H1 (cell line): ENCODE data around the gene ENDOD1. TPM values are rescaled to one million over a fixed set of nuclear protein-coding genes. Genes with fewer than 3 reads are reported as not detected.

Source experiments
- CTCF ChIA-PET: fragments of 300-600 bp; sonication (Branson Sonifier 250); formaldehyde crosslinking; loops from one replicate; lab custom pipeline; 2021; ENCODE audit not compliant: partially characterized antibody; lab: Charles Lee
- POLR2A ChIA-PET: fragments of 300-600 bp; sonication (Branson Sonifier 250); formaldehyde crosslinking; loops from one replicate; lab custom pipeline; 2021; ENCODE audit warnings: inconsistent platforms; ENCODE audit not compliant: partially characterized antibody; lab: Charles Lee
- DNase-seq, 2 experiments: peaks; one replicate each; pipeline versions ENCODE4 v3.0.0 to v3.0.0-alpha.2; 2010 to 2022; ENCODE audit warnings: low spot score in 2 of 2, low read depth in 1 of 2, mixed read lengths in 1 of 2
- FAIRE-seq: peaks from 2 replicates; lab custom pipeline; 2011; peaks lifted over from hg19 to GRCh38; lab: Jason Lieb, UNC
- H2AFZ ChIP-seq: 2 replicates; pipeline ENCODE4 v1.8.1; 2012; ENCODE audit warnings: low read length, inconsistent platforms
- H2AK5ac ChIP-seq: 2 replicates; pipeline ENCODE4 v1.6.1; 2013; ENCODE audit warnings: low read depth, low read length
- H2BK120ac ChIP-seq: replicated peaks from 2 replicates; pipeline ENCODE3; 2013; ENCODE audit warnings: low read depth, low read length, inconsistent platforms
- H2BK12ac ChIP-seq: 2 replicates; pipeline ENCODE4 v1.6.1; 2013; ENCODE audit warnings: low read depth, low read length
- H2BK15ac ChIP-seq: 2 replicates; pipeline ENCODE4 v1.6.1; 2013; ENCODE audit warnings: low read length
- H2BK20ac ChIP-seq: 2 replicates; pipeline ENCODE4 v1.6.1; 2013; ENCODE audit warnings: low read length
- H2BK5ac ChIP-seq: 2 replicates; pipeline ENCODE4 v1.6.1; 2013; ENCODE audit warnings: low read depth, low read length
- H3K14ac ChIP-seq: 2 replicates; pipeline ENCODE4 v1.6.1; 2013; ENCODE audit warnings: inconsistent platforms; ENCODE audit not compliant: insufficient read length
- H3K18ac ChIP-seq: 2 replicates; pipeline ENCODE4 v1.6.1; 2013; ENCODE audit warnings: low read length; ENCODE audit errors: extremely low read depth
- H3K23ac ChIP-seq: 2 replicates; pipeline ENCODE4 v1.6.1; 2013; ENCODE audit warnings: inconsistent platforms; ENCODE audit not compliant: insufficient read length
- H3K23me2 ChIP-seq: 2 replicates; pipeline ENCODE4 v1.6.1; 2013; ENCODE audit warnings: low read depth, low read length
- H3K27ac ChIP-seq: 2 replicates; pipeline ENCODE4 v1.6.1; 2011; ENCODE audit warnings: low read depth, low read length, inconsistent platforms
- H3K27me3 ChIP-seq, 4 experiments: replicated peaks in 1 of 4; 1 replicate in 1 of 4; 2 replicates in 3 of 4; pipeline versions ENCODE4 v1.6.1 to v1.8.1; 2011 to 2013; ENCODE audit warnings: low read length in 3 of 4, mild to moderate bottlenecking in 3 of 4, inconsistent platforms in 2 of 4, mixed read lengths in 2 of 4, moderate library complexity in 1 of 4; ENCODE audit not compliant: control insufficient read depth in 3 of 4, insufficient read depth in 3 of 4; ENCODE audit errors: extremely low read depth in 1 of 4
- H3K36me3 ChIP-seq, 4 experiments: 2 replicates each; pipeline versions ENCODE4 v1.6.1 to v1.8.1; 2011 to 2013; ENCODE audit warnings: mild to moderate bottlenecking in 4 of 4, low read length in 3 of 4, moderate library complexity in 2 of 4, control low read depth in 1 of 4, inconsistent platforms in 1 of 4; ENCODE audit not compliant: insufficient read depth in 4 of 4, control insufficient read depth in 2 of 4
- H3K4ac ChIP-seq: replicated peaks from 2 replicates; pipeline ENCODE3; 2013; ENCODE audit warnings: low read length, low read depth, mixed read lengths, inconsistent platforms; ENCODE audit not compliant: insufficient read length
- H3K4me1 ChIP-seq, 4 experiments: replicated peaks in 1 of 4; 1 replicate in 1 of 4; 2 replicates in 3 of 4; pipeline versions ENCODE4 v1.6.1 to v1.8.1; 2011 to 2013; ENCODE audit warnings: low read length in 3 of 4, inconsistent platforms in 2 of 4, mixed read lengths in 1 of 4; ENCODE audit not compliant: insufficient read depth in 4 of 4, control insufficient read depth in 3 of 4
- H3K4me2 ChIP-seq, 2 experiments: 2 replicates each; pipeline versions ENCODE4 v1.6.1 to v1.8.1; 2011 to 2013; ENCODE audit warnings: low read depth in 2 of 2, low read length in 2 of 2, control low read depth in 1 of 2, inconsistent platforms in 1 of 2, mild to moderate bottlenecking in 1 of 2; ENCODE audit not compliant: insufficient read depth in 1 of 2
- H3K4me3 ChIP-seq, 4 experiments: fragments of 200-600, 300-600 bp in 1 of 4; sonication (generic), shearing (Covaris generic), sonication (Bioruptor Twin) in 1 of 4; 2 replicates each; pipeline versions ENCODE4 v1.5.1 to v1.8.1; 2011 to 2016; ENCODE audit warnings: low read length in 4 of 4, low read depth in 3 of 4, control low read depth in 2 of 4, inconsistent platforms in 2 of 4, mild to moderate bottlenecking in 2 of 4, mixed read lengths in 1 of 4, moderate library complexity in 1 of 4; ENCODE audit not compliant: insufficient read depth in 2 of 4; ENCODE audit errors: extremely low read depth in 1 of 4
- H3K56ac ChIP-seq: replicated peaks from 2 replicates; pipeline ENCODE3; 2013; ENCODE audit warnings: low read depth, mild to moderate bottlenecking, mixed read lengths, low read length, inconsistent platforms; ENCODE audit not compliant: insufficient read length
- H3K79me1 ChIP-seq: 2 replicates; pipeline ENCODE4 v1.6.1; 2013; ENCODE audit warnings: low read depth, low read length, control low read depth
- H3K79me2 ChIP-seq, 2 experiments: 2 replicates each; pipeline versions ENCODE4 v1.6.1 to v1.8.1; 2012 to 2013; ENCODE audit warnings: low read length in 2 of 2, mild to moderate bottlenecking in 2 of 2, inconsistent platforms in 1 of 2; ENCODE audit not compliant: insufficient read depth in 2 of 2, control insufficient read depth in 1 of 2
- H3K9ac ChIP-seq, 4 experiments: replicated peaks in 1 of 4; 1 replicate in 1 of 4; 2 replicates in 3 of 4; pipeline versions ENCODE4 v1.6.1 to v1.8.1; 2011 to 2013; ENCODE audit warnings: low read depth in 3 of 4, low read length in 3 of 4, control low read depth in 2 of 4, mild to moderate bottlenecking in 2 of 4, moderate library complexity in 2 of 4, inconsistent platforms in 1 of 4; ENCODE audit errors: extremely low read depth in 1 of 4
- H3K9me3 ChIP-seq, 2 experiments: 2 replicates each; pipeline versions ENCODE4 v1.6.1 to v1.8.1; 2012 to 2013; ENCODE audit warnings: mild to moderate bottlenecking in 2 of 2, moderate library complexity in 2 of 2, control low read depth in 1 of 2, inconsistent platforms in 1 of 2, low read depth in 1 of 2, low read length in 1 of 2, mixed read lengths in 1 of 2; ENCODE audit not compliant: insufficient read depth in 2 of 2
- H4K20me1 ChIP-seq, 2 experiments: replicated peaks in 1 of 2; 2 replicates each; pipeline versions ENCODE3 to v1.8.1; 2011 to 2013; ENCODE audit warnings: inconsistent platforms in 2 of 2, low read length in 2 of 2, mild to moderate bottlenecking in 1 of 2; ENCODE audit not compliant: insufficient read depth in 2 of 2, control insufficient read depth in 1 of 2
- H4K5ac ChIP-seq: 2 replicates; pipeline ENCODE4 v1.6.1; 2013; ENCODE audit warnings: low read length, low read depth, mixed read lengths, inconsistent platforms; ENCODE audit not compliant: insufficient read length
- H4K8ac ChIP-seq: 2 replicates; pipeline ENCODE4 v1.8.0; 2013; ENCODE audit warnings: mild to moderate bottlenecking, moderate library complexity, low read length, inconsistent platforms; ENCODE audit not compliant: insufficient read depth; ENCODE audit errors: extremely low read depth
- H4K91ac ChIP-seq: replicated peaks from 2 replicates; pipeline ENCODE3; 2013; ENCODE audit warnings: low read length, mixed read lengths, inconsistent platforms; ENCODE audit not compliant: insufficient read length
- ASH2L ChIP-seq: fragments of 200-600, 300-600 bp; sonication (generic); IDR thresholded peaks from one replicate; pipeline ENCODE4 v1.7.1; 2017; ENCODE audit warnings: low read length
- CTBP2 ChIP-seq: IDR thresholded peaks from 2 replicates; pipeline ENCODE4 v1.7.0; 2011; ENCODE audit warnings: borderline replicate concordance, mild to moderate bottlenecking, moderate library complexity, mixed read lengths, low read length; ENCODE audit not compliant: insufficient read depth, insufficient read length
- EZH2 ChIP-seq: fragments of 200-600 bp; sonication (generic); IDR thresholded peaks from 2 replicates; pipeline ENCODE4 v1.7.1; 2012; ENCODE audit warnings: low read depth, mild to moderate bottlenecking, moderate library complexity, low read length, inconsistent platforms; ENCODE audit not compliant: severe bottlenecking
- SUZ12 ChIP-seq: fragments of 200-600 bp; sonication (generic); IDR thresholded peaks from 2 replicates; pipeline ENCODE4 v1.6.1; 2012; ENCODE audit warnings: mild to moderate bottlenecking, inconsistent platforms, low read length, moderate library complexity, mixed read lengths
- WGBS, 2 experiments: shearing (Covaris generic) in 1 of 2; methylation state at CpG; one replicate each; pipeline versions ENCODE4 v1.1.6 to v1.1.7; 2013 to 2015; ENCODE audit warnings: low lambda C conversion rate in 2 of 2, mixed read lengths in 2 of 2, inconsistent platforms in 1 of 2, low coverage in 1 of 2, missing lambda C conversion rate in 1 of 2; ENCODE audit not compliant: insufficient replicate concordance in 2 of 2, insufficient coverage in 1 of 2, insufficient read length in 1 of 2; ENCODE audit errors: extremely low coverage in 1 of 2, missing lambda C conversion rate in 1 of 2; 5-methylcytosine and 5-hydroxymethylcytosine counted together
- polyA plus RNA-seq, 7 experiments: library from polyadenylated mRNA; depleted of rRNA in 3 of 7; stranded (reverse) in 5 of 7; unstranded in 2 of 7; fragments of >200 nt in 5 of 7; fragments of 200-250 nt in 2 of 7; gene quantifications; 1 replicate in 5 of 7; 2 replicates in 1 of 7; 4 replicates in 1 of 7; pipeline versions ENCODE4 v1.2.1 to v1.2.3, GENCODE V29; 2011 to 2013; ENCODE audit warnings: missing spikeins in 2 of 7, mixed read lengths in 2 of 7
- total RNA-seq: library from RNA; stranded (reverse); fragmentation: NEBNext Ultra II Directional; extraction: Animal tissue kit (Norgen Biotek cat#: 25700); gene quantifications from 2 replicates; pipeline ENCODE4 v1.2.1, GENCODE V29; 2021
- TF ChIP-seq, protein P1 (sequence below), 3 experiments: IDR thresholded peaks; 1 replicate in 2 of 3; 2 replicates in 1 of 3; pipeline versions ENCODE4 v1.5.1 to v1.6.1; 2011; ENCODE audit warnings: low read length in 3 of 3, mild to moderate bottlenecking in 3 of 3, inconsistent platforms in 2 of 3, low read depth in 1 of 3, moderate library complexity in 1 of 3; ENCODE audit not compliant: insufficient read depth in 1 of 3; ENCODE audit errors: control extremely low read depth in 1 of 3
- TF ChIP-seq, protein P2 (sequence below): IDR thresholded peaks from 2 replicates; pipeline ENCODE4 v1.6.1; 2012; ENCODE audit warnings: low read length, inconsistent platforms
- TF ChIP-seq, protein P3 (sequence below): IDR thresholded peaks from 2 replicates; pipeline ENCODE4 v1.6.1; 2012; ENCODE audit warnings: inconsistent platforms

Gene ENDOD1
- total and polyA plus RNA-seq, 2 of the 8 experiments (the other 6 are each of a cell fraction or from before 2014, with no cell fraction given): 1.2 to 2.5 TPM

DNA sequence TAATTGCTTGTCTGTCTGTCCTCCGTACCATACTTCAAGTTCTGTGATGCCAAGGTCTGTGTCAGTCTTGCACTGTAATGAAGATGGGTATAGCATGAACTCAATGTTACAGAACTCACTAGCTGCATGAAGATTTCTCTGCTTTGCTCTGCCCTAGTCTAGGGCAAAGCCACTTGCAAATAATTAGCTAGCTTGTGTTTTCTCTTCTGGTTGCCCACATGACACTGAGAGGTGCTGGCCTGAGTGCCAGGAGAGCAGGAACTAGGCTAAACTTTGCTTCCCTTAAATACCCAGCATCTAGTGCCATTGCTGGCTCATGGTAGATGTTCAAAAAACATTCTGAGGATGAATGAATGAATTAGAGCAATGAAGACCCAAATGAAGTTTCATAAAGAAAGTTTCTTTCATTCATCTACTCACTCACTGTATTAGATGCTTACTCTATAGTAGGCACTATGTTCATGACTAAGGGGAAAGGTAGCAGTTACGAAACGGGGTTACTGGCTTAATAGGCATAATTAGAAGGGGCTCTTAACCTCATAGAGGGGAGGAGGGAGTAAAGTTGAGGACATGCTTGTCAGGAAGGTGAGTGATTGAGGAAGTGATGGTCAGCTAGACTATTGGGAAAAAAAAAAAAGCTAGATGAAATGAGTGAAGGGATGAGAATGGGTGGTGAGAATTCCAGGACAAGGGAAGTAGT, 4.4 kb upstream of the ENDOD1 start:
- Histone ChIP-seq H3K79me2 (no peaks in the 10 kb centered on the region), H3K27ac (no peak overlapping the region), H4K91ac (no peak overlapping the region), H3K27me3 (peaks cover 0 to 12% (median 9%) of the 10 kb centered on the region in 4 experiments; a peak in 5 of 7 replicates), H3K56ac (no peak overlapping the region), H3K23ac (no peak overlapping the region), H3K4me3 (no peak overlapping the region), H3K36me3 (no peaks in the 10 kb centered on the region), H4K5ac (no peak overlapping the region), H2BK20ac (no peak overlapping the region), H3K4me1 (peaks cover 0 to 3% (median 1%) of the 10 kb centered on the region in 4 experiments; a peak in 5 of 7 replicates), H4K20me1 (no peaks in the 10 kb centered on the region), H3K4me2 (no peak overlapping the region), H2BK15ac (no peak overlapping the region), H3K14ac (no peak overlapping the region), H2BK5ac (no peak overlapping the region), H3K23me2 (peaks cover 8% of the 10 kb centered on the region), H2BK120ac (no peak overlapping the region), H3K9ac (no peak overlapping the region), H4K8ac (no peak overlapping the region), H2AK5ac (no peak overlapping the region), H3K18ac (no peak overlapping the region), H3K9me3 (no peaks in the 10 kb centered on the region), H2BK12ac (no peak overlapping the region), H3K4ac (no peak overlapping the region), H2AFZ (no peak overlapping the region), H3K79me1 (no peaks in the 10 kb centered on the region)
- DNase-seq (no peak), FAIRE-seq (no peak)
- CTCF ChIA-PET: interaction anchor here (1.3 to 9.4 kb wide), 5 partner anchors 11 to 69 kb away, joined by 3 to 84 read pairs (median 4); partner anchors contain the start of gene SRSF8
- POLR2A ChIA-PET: interaction anchor here (0.7 to 1.5 kb wide), 3 partner anchors 9 to 18 kb away, joined by 3 to 6 read pairs (median 3); no protein-coding TSS in a partner anchor
- 84% methylated on average over 3 of the region's 3 CpGs; no CpG with 5 or more reads in 1 of the 2 experiments for WGBS, 2 experiments
- no peak for TF ChIP-seq EZH2
- TF ChIP-seq, protein P1, sequence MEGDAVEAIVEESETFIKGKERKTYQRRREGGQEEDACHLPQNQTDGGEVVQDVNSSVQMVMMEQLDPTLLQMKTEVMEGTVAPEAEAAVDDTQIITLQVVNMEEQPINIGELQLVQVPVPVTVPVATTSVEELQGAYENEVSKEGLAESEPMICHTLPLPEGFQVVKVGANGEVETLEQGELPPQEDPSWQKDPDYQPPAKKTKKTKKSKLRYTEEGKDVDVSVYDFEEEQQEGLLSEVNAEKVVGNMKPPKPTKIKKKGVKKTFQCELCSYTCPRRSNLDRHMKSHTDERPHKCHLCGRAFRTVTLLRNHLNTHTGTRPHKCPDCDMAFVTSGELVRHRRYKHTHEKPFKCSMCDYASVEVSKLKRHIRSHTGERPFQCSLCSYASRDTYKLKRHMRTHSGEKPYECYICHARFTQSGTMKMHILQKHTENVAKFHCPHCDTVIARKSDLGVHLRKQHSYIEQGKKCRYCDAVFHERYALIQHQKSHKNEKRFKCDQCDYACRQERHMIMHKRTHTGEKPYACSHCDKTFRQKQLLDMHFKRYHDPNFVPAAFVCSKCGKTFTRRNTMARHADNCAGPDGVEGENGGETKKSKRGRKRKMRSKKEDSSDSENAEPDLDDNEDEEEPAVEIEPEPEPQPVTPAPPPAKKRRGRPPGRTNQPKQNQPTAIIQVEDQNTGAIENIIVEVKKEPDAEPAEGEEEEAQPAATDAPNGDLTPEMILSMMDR (IDR thresholded peaks at IDR 0.05; ENCODE audit: control extremely low read depth in 1 of 3, insufficient read depth in 1 of 3, low read depth in 1 of 3, low read length in 3 of 3): no peak
- TF ChIP-seq, protein P2, sequence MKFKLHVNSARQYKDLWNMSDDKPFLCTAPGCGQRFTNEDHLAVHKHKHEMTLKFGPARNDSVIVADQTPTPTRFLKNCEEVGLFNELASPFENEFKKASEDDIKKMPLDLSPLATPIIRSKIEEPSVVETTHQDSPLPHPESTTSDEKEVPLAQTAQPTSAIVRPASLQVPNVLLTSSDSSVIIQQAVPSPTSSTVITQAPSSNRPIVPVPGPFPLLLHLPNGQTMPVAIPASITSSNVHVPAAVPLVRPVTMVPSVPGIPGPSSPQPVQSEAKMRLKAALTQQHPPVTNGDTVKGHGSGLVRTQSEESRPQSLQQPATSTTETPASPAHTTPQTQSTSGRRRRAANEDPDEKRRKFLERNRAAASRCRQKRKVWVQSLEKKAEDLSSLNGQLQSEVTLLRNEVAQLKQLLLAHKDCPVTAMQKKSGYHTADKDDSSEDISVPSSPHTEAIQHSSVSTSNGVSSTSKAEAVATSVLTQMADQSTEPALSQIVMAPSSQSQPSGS: no peak
- TF ChIP-seq ASH2L: no peak
- no peak for TF ChIP-seq SUZ12
- TF ChIP-seq, protein P3, sequence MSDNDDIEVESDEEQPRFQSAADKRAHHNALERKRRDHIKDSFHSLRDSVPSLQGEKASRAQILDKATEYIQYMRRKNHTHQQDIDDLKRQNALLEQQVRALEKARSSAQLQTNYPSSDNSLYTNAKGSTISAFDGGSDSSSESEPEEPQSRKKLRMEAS: no peak
- TF ChIP-seq CTBP2: no peak
